IPS-NIHi7 (cell line): Measurements from ENCODE around the gene ARID1B.

Experiments used
- DNase-seq: peaks from one replicate; pipeline ENCODE4 v3.0.0; 2012; ENCODE audit warnings: mixed read lengths; ENCODE audit errors: extremely low spot score

The ARID1B gene

GRCh38 chr6:157207521-157208076 is 430.4 kb downstream of the ARID1B start:
- DNase-seq: no peak

DNA sequence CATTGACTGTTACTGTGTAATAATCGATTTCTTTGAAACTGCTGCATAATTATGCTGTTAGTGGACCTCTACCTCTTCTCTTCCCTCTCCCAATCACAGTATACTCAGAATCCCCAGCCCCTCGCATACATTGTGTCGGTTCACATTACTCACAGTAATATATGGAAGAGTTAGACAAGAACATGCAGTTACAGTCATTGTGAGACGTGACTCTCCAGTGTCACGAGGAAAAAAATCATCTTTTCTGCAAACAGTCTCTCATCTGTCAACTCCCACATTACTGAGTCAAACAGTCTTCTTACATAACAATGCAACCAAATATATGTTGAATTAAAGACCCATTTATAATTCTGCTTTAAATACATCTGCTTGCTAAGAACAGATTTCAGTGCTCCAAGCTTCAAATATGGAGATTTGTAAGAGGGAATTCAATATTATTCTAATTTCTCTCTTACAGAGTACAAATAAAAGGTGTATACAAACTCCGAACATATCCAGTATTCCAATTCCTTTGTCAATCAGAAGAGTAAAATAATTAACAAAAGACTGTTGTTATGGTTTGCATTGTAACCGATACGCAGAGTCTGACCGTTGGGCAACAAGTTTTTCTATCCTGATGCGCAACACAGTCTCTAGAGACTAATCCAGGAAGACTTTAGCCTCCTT is 432.8 kb downstream of the ARID1B start:
- DNase-seq: no peak

GRCh38 chr6:157210954-157211353 is 433.8 kb downstream of the ARID1B start:
- no peak for DNase-seq

DNA sequence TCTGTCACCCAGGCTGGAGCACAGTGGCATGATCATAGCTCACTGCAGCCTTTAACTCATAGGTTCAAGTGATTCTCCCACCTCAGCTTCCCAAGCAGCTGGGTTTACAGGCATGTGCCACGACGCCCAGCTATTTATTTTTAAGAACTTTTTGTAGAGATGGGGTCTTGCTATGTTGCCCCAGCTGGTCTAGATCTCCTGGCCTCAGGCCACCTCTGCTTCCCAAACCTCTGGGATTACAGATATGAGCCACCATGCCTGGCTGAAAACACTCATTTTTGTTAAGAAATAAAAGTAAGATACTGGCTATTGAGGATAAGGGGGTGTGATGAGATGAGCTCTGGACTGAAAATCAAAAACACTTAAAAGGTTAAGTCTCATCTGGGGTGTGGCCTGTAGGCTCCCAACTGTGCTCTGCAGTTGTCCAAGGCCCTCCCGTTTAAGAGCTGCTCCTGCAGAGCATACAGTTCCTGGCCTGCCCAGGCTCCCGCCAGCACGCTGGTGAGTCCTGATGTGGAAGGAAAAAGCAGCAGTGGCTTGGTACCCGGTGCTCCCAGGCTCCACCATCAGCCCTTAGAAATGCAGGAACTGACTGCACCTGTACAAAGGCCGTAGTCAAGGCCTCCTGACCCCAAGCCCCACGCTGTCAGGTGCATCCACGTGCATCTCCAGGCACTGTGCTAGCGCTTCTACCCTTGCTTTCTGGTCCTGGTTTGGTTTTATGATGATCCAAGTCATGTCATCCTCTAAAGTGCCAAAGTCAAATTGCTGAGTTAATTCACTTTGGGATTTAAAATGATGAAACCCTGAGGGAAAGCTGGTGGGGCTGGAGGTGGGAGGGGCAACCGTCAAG is 434.7 kb downstream of the ARID1B start:
- DNase-seq: no peak

- DNase-seq: no peak
Measured at GRCh38 chr6:157213426-157213825, 436.2 kb downstream of the ARID1B start.

- DNase-seq: no peak
Measured at GRCh38 chr6:157213907-157214565, 436.9 kb downstream of the ARID1B start.

DNA sequence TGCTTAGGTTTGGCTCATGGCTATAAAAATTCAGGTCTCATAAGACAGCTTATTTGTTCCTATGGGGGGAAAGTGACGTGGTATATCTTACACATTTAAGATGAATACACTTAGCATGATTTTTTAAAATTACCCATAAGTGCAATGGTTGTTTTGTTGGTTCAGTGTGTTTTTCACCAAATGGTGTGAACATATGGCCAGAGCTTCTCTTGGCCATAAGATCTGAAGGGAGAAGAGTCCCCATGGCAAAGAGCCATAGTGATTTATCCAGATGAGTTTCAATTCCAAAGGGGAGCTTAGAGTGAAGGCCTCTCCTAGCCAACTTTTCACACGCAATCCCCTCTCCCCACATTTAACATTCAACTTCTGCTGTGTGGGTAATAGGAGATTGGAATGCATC is 438.5 kb downstream of the ARID1B start:
- no peak for DNase-seq

DNA sequence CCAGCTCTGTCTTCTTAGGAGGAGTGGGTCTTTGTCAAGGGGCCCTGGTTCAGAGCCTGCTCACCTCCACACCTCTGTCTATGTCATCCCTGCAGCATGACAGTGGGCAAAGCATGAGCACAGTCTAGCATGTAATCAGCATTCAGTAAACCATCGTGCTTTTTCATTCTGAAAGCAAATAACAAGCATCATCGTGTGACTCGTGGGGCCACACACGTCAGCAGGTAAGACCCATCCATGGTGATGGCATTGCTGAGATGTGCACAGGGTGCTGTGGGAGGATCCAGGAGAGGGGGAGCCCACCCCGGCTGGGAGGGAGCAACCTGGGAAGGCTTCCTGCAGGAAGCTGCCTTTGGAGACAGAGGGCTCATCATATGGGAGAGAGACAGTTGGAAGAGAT is 439.4 kb downstream of the ARID1B start:
- no peak for DNase-seq

GRCh38 chr6:157217198-157217893 is 440.2 kb downstream of the ARID1B start:
- DNase-seq: no peak

- DNase-seq: no peak
Measured at GRCh38 chr6:157217894-157218370, 440.8 kb downstream of the ARID1B start.

- DNase-seq: no peak
Measured at GRCh38 chr6:157218371-157219198, 441.4 kb downstream of the ARID1B start.

GRCh38 chr6:157219201-157220200 is 442.3 kb downstream of the ARID1B start:
- peak; percentile 71 for DNase-seq

- DNase-seq: no peak
Measured at GRCh38 chr6:157220485-157220884, 443.3 kb downstream of the ARID1B start.

GRCh38 chr6:157221049-157221816 is 444.1 kb downstream of the ARID1B start:
- peak; percentile 93 for DNase-seq

GRCh38 chr6:157221817-157222175 is 444.6 kb downstream of the ARID1B start:
- DNase-seq: no peak

- DNase-seq: no peak
Measured at GRCh38 chr6:157222201-157222981, 445.2 kb downstream of the ARID1B start.

DNA sequence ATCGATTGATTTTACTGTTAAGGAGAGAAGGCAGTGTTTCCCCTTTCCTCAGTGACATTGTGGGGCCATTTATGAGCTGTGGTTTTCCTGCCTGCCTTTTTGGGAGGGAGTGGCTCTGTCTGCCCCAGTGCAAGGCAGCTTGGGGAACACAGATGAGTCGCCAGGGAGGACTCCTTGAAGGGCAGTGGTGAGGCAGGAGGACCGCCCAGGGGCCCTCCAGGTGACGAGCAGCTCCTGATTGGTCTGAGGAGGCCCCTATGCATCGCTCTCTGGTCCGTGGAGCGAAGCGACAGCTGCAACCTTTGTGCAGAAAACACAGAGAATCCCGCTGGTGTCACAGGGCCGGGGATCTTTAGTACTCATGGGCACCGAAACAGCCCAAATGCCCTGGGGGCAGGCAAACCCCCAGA is 445.8 kb downstream of the ARID1B start:
- no peak for DNase-seq

- no peak for DNase-seq
Measured at GRCh38 chr6:157223511-157223910, 446.3 kb downstream of the ARID1B start.
